Activated CD4-positive, alpha-beta T cell treated with anti-CD3 and anti-CD28 coated beads, Interleukin-2, amount 50 U/mL, for 16 hours (primary cell): ENCODE measurements around the gene ARHGEF37.
A peak's percentile ranks its signal among the peaks of the same experiment; 100 is the strongest.
"Not testable (repeated sequence)": the region's sequence is repeated elsewhere in the genome, so short reads cannot be mapped to it uniquely, and the experiment has no call there.

ENCODE experiments used
- DNase-seq: peaks from one replicate; pipeline ENCODE4 v3.0.0-alpha.2; 2020

Gene ARHGEF37

DNA sequence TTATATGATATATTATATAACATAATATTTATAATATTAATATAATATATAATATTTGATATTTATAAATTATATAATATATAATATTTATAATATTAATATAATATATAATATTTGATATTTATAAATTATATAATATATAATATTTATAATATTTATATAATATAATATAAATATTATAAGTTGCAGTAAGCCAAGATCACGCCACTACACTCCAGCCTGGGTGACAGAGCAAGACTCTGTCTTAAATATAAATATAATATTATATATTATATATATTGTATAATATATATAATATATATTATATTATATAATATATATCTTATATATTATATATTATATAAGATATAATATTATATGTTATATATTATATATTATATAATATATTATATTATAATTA, 68.4 kb downstream of the ARHGEF37 start:
- not testable (repeated sequence) for DNase-seq

DNA sequence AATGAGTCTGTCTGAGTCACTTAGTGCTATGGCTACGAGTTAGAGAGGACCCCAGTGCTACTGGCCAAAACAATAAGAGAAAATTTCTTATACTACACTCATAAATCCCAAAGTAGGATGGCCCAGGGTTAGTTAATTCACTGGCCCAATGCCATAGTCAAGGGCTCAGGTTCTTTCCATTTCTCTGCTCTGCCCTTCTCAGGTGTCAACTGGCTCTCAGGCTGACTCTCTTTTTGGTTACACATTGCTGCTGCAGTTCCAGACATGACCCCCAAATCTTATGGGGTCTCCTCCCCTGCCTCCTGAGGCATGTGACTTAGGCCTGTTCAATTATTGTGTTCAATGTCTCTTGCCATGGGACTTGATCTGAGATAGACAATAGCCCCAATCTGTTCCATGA, 70.4 kb downstream of the ARHGEF37 start:
- DNase-seq = peak; percentile 15

DNA sequence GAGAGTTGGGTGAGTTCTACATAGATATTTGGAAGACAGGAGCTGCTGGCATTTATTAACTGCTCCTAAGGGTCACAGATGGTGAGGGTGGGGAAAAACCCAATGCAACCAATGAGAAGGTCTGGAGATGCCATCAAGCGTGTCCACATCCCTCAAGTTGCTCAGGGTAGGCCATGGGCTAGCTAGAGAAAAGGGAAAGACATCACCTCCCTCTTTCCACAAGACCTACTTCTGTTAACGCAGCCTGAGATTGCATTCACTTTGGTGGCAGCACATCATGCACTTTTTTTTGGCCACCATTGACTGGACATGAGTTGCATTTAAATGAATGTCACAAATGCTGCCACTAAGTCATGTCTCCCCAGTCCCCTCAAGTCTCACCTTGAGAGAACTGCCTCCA, 71.4 kb downstream of the ARHGEF37 start:
- no peak for DNase-seq

DNA sequence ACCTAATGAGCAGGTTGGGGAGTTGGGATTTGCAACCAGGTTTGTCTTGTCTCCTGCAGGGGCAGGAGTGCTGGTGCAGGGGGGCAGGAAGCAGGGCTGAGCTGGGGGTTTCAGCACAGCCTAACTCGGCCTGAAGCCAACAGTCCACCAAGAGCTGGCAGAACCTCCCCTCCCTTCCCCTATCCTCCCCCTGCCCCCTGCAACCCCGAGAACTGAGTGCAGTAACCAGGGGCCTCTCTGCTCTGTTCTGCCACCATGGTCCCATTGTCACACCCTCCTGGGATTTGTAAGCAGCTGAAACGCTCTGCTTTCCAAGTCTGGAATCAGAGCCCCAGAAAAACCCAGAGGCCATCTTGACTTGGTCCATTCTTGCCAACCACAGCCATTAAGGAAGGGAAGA, 72.9 kb downstream of the ARHGEF37 start:
- no peak for DNase-seq

DNA sequence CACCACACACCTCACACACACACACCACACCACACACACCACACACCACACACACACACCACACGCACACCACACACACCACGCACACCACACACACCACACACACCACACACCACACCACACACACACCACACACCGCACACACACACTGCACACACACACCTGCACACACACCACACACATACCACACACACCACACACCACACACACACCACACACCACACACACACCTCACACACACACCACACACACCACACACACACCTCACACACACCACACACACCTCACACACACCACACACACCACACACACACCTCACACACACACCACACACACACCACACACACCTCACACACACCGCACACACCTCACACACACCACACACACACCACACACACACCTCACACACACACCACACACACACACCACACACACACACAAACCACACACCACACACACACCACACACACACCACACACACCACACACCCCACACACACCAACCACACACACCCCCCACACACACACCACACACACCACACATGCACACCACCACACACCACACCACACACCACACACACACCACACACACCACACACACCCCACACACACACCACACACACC, 73.7 kb downstream of the ARHGEF37 start:
- DNase-seq = no peak

DNA sequence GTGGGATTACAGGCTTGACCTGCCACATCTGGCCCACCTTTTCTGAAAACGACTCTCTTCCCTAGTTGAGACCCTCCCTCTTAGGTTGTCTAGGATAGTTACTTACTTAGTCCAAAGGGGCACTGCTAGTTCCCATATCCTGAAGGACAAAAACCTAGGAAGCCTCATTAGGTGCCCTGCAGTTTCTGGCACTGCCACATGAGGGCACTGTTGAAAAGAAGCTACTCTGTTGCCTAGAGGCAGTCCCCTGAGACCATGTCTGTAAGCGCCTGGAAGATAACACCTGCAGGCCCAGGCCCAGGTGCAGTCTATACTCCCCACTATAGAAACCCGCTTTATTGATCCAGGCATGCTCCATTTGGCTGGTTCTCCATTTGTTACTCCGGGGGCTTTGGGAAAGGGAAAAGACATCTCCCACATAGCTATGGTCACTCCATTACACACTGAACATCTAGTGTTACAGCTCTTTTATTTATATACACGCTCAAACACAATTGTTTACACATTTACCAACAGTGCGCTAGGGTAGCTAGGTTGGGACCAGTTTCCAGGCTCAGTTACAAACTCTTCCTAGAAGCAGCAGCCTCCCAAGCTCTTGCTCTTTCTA, 75.4 kb downstream of the ARHGEF37 start:
- DNase-seq = peak; percentile 22

DNA sequence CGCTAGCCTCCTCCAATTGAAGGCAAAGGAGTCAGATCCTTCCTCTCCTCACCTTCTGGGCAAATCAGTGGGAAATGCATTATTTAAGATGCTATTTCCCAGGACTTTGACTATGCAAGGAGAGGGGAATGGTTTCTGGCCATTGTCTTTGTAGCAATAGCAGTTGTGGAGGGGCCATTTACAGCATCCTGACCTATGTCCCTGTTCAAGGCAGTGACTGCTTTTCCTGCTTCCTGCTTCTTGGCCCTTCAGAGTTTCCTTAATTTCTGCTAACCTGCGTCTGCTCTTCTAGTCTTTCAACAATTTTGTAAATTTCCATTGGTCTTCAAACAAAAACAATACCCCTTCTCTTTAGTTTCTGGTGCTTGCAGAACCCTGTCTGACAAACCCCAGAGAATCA, 76.0 kb downstream of the ARHGEF37 start:
- no peak for DNase-seq

DNA sequence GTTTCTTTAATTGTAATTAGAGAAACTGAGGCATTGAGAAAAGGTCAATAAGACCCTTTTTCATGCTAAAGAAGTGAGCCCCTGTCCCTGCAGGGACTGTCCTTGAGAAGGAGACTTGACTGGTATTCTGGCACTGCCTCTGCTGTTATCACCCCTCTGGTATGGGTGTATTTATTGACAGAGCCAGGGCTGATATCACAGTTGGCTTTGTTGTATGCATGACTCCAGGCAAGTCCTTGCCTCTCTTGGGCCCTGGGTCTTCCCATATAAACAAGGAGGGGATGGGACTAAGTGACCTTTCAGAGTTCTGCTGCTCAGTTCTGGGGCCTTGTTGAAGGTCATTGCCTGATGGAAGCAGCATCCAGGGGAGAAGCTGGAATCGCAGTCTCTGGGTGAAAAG, 77.0 kb downstream of the ARHGEF37 start:
- no peak for DNase-seq

DNA sequence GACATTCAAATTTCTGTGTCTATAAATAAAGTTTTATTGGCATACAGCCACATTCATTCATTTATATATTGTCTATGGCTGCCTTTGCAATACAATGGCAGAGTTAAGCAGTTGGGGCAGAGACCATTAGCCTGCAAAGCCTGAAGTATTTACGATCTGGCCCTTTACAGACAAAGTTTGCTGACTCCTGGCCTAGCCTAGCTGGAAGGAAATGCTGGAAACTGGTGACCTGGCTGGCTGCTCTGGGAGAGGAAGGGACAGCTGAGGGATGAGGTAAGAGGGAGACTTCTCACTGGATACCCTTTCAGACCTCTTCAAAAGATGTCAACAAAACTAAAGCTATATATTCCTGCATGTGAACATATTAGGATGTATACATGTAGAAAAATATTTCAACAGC, 82.8 kb downstream of the ARHGEF37 start:
- DNase-seq = no peak

DNA sequence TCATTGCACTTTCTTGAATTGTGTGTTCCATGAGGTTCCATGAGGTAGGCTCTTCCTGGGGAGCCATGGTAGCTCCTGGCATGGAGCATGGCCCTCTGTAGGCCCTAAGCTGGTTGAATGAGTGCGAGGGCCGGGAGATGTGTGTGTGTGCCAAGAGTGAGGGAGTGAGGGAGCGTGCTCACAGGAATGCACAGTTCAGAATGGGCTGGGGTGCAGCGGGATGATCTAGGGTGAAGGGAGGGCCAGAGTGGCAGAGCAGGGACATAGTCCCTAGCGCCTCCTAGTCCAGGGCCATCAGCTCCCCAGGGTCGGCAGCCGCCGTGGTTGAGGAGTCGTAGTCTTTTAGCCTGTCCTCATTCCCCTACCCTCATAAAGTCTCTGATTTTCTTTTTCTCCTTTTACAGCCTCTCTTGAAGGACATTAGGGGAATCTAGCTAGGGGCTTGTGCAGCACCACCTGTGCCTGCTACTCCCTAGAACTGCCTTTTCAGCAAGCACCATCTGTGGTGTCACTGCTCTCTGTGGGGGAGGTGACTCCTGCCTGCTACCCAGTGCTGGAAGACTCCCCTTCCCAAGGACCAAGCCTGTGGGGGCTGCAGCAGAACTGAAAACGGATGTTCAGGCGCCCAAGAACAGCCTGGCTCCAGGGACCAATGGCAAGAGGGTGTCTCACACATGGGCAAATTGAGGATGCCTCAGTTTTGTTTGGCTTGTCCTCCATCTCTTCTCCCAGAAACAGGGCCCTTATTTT, 83.5 kb downstream of the ARHGEF37 start:
- no peak for DNase-seq

DNA sequence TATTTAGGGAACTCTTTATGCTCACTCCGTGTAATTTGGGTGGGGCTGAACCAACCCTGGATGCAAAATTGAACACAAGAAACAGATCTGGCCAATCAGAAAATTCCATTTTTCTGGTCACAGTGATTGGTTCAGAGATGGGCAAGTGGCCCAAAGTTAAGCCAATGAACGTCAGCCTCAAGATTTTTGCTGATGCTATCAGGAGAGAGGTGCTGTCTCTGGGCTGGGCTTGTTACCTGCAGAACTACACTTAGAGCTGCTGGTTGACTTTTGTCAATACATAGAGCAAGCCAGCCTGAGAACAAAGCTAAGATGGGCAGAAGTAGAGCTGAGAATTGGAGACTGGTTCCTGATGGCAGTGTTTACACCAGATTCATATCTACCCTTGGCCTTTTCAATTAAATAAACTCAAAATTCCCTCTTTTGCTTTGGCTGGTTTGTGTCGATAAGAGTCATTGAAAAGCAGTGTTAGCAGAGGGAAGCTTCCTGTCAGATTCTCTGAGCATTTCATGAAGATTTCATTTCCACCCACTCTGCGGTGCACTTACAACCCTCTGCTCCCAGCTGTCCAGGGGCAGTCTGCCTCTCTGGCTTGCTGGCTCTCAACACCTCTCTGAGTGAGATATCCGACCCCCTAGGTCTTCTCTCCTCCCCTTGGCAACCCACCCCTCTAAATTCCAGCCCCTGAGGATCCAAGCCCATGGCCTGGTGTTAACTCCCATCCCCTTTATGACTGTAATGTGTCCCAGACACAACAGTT, 84.3 kb downstream of the ARHGEF37 start:
- DNase-seq = no peak

DNA sequence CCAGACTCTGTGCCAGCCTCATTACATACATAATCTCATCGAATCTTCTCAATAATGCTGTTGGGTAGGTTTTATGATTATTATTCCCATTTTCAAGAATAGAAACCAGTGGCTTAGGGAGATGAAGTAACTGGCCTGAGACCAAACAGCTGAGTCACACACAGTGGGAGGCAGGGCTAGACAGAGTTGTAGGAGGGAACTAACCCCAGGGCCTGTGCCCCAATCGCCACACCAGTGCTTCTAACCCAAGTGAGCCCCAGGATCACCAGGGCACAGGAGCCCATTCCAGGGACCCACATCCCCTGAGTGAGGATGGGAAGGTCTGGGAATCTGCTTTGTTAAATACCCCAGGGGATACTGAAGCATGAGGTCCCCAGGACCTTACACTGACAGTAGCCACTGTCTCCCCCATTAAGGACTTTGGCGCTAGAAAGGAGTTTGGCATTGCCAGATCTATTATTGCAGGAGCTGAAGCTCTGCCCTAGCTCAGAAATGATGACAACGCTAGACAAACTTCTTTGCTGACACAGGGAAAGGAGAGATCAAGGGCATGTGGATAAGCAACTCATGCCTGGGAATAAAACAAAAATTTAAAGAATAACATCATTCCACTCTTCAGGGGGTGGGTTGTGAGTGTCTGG, 85.0 kb downstream of the ARHGEF37 start:
- no peak for DNase-seq

DNA sequence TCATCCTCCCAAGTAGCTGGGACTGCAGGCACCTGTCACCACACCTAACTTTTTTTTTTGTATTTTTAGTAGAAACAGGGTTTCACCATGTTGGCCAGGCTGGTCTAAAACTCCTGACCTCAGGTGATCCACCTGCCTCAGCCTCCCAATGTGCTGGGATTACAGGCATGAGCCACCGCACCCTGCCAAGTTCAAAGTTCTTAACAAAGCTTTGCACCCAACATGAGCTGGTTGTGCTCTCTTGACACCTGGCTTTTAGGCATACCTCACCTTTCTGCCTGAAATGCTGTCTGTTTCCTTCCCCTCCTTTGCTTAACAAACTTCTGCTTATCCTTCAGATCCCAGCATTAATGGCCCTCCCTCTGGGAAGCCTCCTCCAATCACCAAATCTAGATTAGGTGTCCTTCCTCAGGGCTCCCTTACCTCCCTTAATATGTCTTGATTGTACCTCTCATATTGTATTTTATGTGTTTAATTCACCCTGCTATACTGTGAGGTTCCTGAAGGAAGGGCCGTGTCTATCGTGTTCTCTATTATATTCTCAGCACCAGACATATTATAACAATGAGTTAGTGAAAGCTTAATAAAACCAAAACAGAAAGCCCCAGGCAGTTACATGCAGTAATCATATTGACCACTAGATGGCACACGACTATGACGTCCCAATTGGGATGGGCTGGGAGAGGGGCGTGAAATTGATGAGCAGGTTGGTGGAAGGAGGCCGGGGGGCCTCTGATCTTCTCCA, 86.0 kb downstream of the ARHGEF37 start:
- peak; percentile 38 for DNase-seq

DNA sequence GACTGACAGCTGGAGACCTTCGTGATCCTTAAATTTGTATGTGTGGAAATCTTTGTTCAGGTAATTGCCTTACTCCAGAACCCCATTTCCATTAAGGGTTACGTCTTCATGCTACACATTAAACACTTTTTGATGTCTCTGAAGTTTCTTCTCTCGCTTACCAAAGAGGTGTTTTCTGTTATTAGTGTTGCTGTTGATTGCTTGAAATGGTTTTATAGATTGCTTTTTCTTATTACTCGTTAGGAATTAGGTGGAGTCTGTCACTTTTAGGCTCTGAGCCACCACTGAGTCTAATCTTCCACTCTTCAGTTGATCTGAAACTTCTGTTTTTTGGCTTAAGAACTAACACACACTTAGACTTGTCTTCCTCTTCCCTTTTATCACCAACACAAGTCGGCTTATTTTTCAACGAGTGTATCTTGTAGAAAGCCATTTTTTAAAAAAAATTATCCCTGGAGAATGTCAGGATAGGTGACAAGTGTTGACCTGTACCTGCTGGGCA, 86.6 kb downstream of the ARHGEF37 start:
- no peak for DNase-seq

DNA sequence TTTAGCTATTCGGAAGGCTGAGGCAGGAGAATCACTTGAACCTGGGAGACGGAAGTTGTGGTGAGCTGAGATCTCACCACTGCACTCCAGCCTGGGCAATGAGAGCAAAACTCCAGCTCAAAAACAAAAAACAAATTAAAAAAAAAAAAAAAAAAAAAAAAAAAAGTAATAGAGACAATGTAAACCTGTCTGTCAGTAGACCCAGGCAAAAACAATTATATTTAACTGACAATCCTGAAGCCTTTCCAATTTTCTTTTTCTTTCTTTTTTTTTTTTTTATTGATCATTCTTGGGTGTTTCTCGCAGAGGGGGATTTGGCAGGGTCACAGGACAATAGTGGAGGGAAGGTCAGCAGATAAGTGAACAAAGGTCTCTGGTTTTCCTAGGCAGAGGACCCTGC, 88.0 kb downstream of the ARHGEF37 start:
- DNase-seq = not testable (repeated sequence)

DNA sequence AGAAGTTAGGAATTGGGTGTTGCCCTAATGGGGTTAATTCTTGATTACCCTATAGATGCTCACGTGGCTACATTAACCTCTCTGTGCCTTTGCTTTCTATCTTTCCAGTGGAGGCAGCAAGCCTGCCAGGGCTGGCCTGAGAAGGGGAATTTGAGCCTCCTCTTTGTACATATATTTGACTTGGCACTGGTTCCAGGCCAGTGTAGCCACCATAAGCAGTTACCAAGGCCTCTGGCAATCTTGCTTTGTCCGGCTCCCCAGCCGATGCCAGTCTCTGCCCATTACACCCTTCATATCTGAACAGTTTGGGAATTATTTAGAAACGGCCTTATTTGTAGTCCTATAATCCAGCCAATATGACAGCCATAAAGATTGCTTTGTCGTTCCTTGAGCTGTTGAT, 90.2 kb downstream of the ARHGEF37 start:
- no peak for DNase-seq

DNA sequence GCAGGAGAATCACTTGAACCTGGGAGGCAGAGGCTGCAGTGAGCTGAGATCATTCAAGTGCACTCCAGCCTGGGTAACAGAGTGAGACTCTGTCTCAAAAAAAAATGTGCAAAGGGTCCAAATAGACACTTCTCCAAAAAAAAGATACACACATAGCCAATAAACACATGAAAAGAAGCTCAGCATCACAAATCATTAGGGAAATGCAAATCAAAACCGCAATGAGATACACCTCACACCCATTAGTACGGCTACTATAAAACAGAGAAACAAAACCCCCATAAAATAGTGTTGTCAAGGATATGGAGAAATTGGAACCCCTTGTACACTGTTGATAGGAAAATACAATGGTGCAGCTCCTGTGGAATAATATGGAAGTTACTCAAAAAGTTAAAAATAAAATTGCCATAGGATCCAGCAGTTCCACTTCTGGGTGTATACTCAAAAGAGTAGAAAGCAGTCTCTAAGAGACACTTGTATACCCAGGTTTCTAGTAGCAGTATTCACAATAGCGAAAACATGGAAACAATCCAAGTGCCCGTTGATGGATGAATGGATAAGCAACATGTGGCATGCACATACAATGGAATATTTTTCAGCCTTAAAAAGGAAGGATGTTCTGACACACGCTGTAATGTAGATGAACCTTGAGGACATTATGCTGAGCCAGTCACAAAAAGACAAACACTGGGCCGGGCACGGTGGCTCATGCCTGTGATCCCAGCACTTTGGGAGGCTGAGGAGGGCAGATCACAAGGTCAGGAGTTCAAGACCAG, 91.6 kb downstream of the ARHGEF37 start:
- no peak for DNase-seq

DNA sequence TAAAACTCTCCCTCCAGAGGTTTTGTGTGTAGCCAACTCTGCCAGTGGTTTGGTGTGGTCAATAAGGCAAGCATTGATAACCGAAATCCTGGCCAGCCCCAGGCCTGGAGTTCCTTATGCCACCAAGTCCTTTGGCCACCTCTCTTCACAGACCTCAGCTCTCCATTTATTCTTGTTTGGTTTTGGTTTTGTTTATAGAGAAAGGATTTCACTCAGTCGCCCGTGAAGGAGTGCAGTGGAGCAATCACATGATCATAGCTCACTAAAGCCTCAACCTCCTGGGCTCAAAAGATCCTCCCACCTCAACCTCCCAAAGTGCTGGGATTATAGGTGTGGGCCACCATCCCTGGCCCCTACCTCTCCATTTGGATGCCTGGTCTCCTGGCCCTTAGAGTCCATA, 93.4 kb downstream of the ARHGEF37 start:
- DNase-seq = no peak

DNA sequence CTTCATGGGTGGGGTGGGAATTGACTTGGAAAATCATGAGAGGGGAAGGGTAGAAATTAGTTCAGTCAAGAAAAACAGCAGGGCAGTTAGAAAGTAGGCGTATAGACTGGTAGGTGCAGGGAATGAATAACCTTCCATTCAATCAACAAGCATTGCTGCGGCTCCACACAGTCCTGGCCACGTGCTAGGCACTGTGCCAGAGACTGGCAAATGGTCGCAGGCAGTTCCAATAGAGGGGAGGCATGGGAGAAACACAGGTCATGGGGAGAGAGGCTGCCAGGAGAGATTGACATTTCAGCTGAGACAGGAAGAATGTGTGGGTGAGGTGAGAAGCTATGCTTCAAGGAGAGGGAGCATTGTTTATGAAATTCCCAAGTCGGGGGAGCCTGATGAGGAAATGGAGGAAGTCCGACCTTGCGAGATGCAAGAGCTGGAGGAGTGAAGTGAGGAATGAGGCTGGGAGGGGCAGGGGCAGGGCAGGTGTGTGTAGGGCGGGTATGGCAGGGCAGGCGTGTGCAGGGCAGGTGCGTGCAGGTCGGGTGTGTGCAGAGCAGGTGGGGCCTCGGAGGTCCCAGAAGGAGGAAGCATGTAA, 94.4 kb downstream of the ARHGEF37 start:
- no peak for DNase-seq

DNA sequence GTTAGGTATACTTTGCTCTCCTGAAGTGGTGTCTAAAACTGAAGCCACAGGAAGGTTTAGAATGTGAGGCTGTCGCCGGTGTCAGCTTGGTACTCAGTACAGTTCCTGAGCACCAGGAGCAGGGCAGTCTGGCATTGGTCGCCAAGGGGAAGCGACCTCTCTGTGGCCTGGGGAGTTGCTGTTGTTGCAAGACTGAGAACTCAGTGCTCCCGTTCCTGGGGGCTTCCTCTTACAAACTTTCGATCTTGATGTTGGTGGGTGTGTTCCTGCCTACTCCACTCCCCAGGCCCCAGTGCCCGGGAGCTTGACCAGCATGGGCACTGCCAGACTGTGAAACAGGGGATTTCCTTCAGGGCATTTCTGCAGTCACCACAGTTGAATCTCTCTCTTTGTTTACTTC, 96.4 kb downstream of the ARHGEF37 start:
- DNase-seq = no peak
